HS-27A (cell line): Measurements from ENCODE around the gene TAF1.
"Not testable (repeated sequence)": the region's sequence is repeated elsewhere in the genome, so short reads cannot be mapped to it uniquely, and the experiment has no call there.

Experiments used
- DNase-seq: peaks from one replicate; pipeline ENCODE4 v3.0.0-alpha.2; 2012; ENCODE audit warnings: low read depth, missing footprints

Gene TAF1

GRCh38 chrX:71432733-71433132, 66.6 kb downstream of the TAF1 start:
- DNase-seq, result no peak

DNA sequence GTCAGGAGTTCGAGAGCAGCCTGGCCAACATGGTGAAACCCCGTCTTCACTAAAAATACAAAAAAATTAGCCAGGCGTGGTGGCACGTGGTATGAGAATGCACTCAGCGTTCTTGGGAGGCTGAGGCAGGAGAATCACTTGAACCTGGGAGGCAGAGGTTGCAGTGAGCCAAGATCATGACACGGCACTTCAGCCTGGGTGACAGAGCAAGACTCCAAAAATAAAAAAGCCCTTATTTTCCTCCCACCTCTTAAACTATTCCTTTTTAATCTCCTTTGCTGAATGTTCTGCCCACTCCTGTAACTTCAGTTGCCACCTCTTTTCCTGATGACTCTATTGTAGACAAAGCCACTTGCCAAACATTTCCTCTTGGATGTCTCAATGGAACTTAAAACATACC, 72.6 kb downstream of the TAF1 start:
- no peak for DNase-seq

GRCh38 chrX:71439420-71439819, 73.3 kb downstream of the TAF1 start:
- no peak for DNase-seq

DNA sequence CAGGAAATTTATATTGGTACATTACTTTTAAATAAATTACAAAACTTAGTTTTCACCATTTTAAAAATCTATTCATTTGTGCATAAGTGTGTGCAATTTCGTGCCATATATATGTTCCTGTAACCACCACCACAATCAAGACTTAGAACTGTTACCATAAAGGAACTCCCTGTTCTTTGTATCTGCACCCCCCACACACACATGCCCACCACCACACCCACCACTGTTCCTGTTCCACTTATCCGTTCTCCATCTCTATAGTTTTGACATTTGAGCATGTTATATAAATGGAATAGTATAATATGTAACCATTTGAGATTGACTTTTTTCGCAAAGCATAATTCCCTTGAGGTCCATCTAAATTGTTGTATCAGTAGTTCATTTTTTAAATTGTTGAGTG, 73.7 kb downstream of the TAF1 start:
- no peak for DNase-seq

DNA sequence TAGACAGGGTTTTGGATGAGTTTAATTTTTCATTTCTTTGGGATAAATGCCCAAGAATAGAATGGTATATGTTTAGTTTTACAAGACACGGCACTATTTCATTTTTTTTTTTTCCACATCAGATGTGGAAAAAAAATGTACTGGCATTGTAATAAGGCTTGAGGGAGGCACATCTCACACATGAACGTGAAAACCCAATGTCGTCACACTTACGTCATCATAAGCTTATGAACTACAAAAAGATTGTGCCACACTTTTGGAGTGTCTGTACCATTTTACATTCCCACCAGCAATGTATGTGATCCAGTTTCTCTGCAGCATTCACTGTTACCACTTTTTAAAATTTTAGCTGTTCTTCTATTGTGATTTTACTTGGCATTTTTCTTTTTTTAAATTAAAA, 74.2 kb downstream of the TAF1 start:
- no peak for DNase-seq

DNA sequence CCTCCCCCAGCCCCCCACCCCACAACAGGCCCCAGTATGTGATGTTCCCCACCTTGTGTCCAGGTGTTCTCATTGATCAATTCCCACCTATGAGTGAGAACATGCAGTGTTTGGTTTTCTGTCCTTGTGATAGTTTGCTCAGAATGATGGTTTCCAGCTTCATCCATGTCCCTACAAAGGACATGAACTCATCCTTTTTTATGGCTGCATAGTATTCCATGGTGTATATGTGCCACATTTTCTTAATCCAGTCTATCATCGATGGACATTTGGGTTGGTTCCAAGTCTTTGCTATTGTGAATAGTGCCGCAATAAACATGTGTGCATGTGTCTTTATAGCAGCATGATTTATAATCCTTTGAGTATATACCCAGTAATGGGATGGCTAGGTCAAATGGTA, 75.7 kb downstream of the TAF1 start:
- not testable (repeated sequence) for DNase-seq

- DNase-seq, result no peak
These were observed 84.4 kb downstream of the TAF1 start for GRCh38 chrX:71450433-71451106.

GRCh38 chrX:71451518-71451917, 85.4 kb downstream of the TAF1 start:
- DNase-seq, result not testable (repeated sequence)

DNA sequence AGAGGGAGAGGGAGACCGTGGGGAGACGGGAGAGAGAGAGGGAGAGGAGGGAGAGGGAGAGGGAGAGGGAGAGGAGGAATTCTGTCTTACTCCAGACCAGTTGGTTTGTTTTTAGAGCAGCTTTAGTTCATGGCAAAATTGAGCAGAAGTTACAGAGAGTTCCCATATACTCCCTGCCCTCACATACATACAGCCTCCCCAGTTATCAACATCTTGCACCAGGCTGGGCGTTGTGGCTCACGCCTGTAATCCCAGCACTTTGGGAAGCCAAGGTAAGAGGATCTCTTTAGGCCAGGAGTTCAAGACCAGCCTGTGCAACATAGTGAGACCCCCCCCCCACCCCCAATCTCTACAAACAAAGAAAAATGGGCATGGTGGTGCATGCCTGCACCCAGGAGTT, 86.9 kb downstream of the TAF1 start:
- no peak for DNase-seq

DNA sequence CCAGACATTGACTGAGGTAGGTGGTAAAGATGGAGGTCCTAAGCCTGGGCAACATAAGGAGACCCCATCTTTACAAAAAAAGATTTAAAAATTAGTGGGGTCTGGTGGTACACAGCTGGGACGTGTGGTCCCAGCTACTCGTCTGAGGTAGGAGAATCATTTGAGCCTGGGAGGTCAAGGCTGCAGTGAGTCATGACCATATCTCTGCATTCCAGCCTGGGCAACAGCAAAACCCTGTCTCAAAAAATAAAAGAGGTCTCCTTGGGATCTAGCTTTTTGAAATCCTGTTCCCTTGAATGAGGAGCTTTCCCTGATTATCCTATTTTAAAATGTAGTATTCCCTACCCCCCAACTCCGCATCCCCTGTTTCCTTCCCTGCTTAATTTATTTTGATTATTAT, 88.1 kb downstream of the TAF1 start:
- no peak for DNase-seq

- no peak for DNase-seq
These were observed 92.7 kb downstream of the TAF1 start for GRCh38 chrX:71458866-71459265.

GRCh38 chrX:71464968-71465367, 98.8 kb downstream of the TAF1 start:
- no peak for DNase-seq

GRCh38 chrX:71466979-71467523, 100.9 kb downstream of the TAF1 start:
- DNase-seq, result no peak

DNA sequence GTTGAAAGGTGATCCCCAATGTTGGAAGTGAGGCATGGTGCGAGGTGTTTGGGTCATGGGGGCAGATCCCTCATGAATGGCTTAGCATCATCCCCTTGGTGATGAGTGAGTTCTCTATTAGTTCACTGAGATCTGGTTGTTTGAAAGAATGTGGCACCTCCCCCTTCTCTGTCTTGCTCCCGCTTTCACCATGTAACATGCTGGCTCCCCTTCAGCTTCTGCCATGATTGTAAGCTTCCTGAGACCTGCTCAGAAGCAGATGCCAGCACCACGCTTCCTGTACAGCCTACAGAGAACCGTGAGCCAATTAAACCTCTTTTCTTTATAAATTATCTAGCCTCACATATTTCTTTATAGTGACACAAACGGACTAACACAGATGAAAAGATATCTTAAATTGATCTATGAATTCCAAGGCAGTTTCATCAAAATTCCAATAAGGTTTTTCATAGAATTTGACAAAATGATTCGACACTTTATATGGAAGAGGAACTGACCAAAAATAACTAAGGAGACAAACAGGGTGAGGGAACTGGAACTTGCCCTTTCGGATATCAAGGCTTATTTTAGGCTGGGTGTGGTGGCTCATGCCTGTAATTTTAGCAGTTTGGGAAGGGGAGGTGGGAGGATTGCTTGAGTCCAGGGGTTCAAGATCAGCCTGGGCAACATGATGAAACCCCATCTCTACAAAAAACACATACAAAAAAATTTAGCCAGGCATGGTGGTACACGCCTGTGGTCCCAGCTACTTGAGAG, 109.8 kb downstream of the TAF1 start:
- no peak for DNase-seq

DNA sequence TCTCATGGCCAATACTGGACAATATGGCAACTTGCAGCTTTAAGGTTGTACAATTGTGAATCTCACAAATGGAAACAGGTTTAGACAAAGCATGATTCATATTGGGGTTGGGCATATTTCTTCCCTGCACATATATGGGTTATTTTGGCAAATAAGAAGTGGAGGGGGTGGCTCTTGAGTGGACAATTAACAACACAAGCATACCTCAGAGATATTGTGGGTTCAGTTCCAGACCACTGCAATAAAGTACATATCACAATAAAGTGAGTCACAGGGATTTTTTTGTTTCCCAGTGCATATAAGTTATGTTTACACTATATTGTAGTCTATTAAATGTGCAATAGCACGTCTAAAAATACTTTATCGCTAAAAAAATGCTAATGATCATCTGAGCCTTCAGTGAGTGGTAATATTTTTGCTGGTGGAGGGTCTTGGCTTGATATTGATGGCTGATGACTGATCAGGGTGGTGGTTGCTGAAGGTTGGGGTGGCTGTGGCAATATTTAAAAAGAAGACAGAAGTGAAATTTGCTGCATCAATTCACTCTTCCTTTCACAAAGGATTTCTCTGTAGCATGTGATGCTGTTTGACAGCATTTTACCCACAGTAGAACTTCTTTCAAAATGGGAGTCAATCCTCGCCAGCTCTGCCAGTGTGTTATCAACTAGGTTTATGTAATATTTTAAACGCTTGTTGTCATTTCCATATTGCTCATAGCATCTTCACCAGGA, 116.2 kb downstream of the TAF1 start:
- no peak for DNase-seq

- no peak for DNase-seq
These were observed 121.7 kb downstream of the TAF1 start for GRCh38 chrX:71487814-71488213.

DNA sequence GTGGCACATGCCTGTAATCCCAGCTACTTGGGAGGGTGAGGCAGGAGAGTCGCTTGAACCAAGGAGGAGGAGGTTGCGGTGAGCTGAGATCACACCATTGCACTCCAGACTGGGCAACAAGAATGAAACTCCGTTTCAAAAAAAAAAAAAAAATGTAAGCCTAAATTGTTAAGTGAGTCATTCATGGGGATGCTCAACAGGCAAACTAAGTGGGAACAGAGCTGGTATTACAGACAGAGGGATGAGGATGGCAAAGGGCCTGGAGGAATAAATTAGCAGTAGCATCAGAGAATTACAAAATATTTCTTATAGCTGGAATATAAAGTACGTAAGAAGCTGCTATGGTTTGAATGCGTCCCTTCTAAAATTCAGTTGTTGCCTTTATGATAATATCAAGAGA, 123.4 kb downstream of the TAF1 start:
- DNase-seq, result no peak

DNA sequence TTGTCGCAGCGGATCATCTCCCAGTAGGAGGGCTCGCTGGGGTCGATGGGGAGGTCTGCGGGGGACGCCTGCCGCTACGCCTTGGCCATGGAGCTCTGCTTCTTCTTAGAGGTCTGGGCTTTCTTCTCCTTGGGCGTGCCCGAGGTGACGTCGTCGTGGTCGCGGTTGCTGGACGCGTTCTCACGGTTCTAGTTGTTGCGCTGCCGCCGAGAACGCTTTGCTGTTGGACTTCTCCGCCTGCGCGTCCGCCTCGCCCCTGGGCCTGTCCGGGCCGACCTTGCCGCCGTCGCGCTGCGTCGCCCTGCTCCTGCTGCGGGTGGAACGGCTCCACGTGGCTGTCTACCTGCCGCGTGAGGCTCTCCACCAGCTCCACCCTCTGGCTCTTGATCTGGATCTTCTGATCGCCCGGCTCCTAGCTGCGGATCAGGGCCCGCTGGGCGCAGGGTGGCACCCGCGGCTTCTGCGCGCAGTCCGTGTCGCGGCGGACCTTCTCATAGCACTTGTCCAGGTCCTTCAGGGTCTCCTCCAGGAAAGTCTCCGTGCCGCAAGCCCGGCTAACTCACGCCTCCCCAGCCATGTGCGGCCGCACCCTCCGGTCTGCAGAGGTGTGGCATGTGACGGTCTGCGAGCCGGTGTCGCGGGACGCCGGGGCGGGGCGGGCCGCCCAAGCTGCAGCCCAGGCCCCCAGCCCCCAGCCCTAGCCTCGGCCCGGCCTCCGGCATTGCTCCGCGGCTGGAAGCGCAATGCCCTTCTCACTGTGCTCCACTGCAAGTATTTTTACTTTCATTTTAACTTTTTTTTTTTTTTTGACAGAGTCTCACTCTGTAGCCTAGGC, 126.3 kb downstream of the TAF1 start:
- no peak for DNase-seq

GRCh38 chrX:71493111-71493613, 127.0 kb downstream of the TAF1 start:
- DNase-seq, result no peak

- not testable (repeated sequence) for DNase-seq
These were observed 129.8 kb downstream of the TAF1 start for GRCh38 chrX:71495979-71496378.

GRCh38 chrX:71496476-71496875, 130.3 kb downstream of the TAF1 start:
- no peak for DNase-seq

GRCh38 chrX:71502080-71502479, 135.9 kb downstream of the TAF1 start:
- not testable (repeated sequence) for DNase-seq
